Ovary (tissue), 9 donors: Measurements from ENCODE around the gene DDX20. TPM values are rescaled to one million over a fixed set of nuclear protein-coding genes. Genes with fewer than 3 reads are reported as not detected.

ENCODE experiments used
- DNase-seq, 5 donors: peaks; one replicate each; pipeline ENCODE4 v3.0.0-alpha.2; 2019 to 2020
- H3K27ac ChIP-seq, 2 donors: fragments of 200-600 bp; one replicate each; pipeline versions ENCODE4 v1.5.1 to v1.8.0; 2019 to 2022
- H3K27me3 ChIP-seq: fragments of 200-600 bp; one replicate; pipeline ENCODE4 v1.8.0; 2022
- H3K36me3 ChIP-seq: fragments of 200-600 bp; sonication (generic); one replicate; pipeline ENCODE4 v1.5.1; 2019
- H3K4me1 ChIP-seq: one replicate; pipeline ENCODE4 v1.8.1; 2013; ENCODE audit warnings: mild to moderate bottlenecking, moderate library complexity; ENCODE audit not compliant: insufficient read depth
- H3K4me3 ChIP-seq: fragments of 200-600 bp; sonication (generic); one replicate; pipeline ENCODE4 v1.5.1; 2017
- H3K9me3 ChIP-seq, 2 donors: fragments of 200-600 bp in 1 of 2; sonication (generic) in 1 of 2; one replicate each; pipeline versions ENCODE4 v1.5.1 to v1.8.1; 2013 to 2019; ENCODE audit warnings: mild to moderate bottlenecking in 1 of 2, moderate library complexity in 1 of 2
- EP300 ChIP-seq: sonication (generic); formaldehyde crosslinking; IDR thresholded peaks from one replicate; pipeline ENCODE4 v1.6.1; 2017; ENCODE audit warnings: antibody characterized with exemption
- POLR2A ChIP-seq: fragments of 450-650 bp; IDR thresholded peaks from one replicate; pipeline ENCODE4 v1.6.1; 2017; ENCODE audit warnings: antibody characterized with exemption, mild to moderate bottlenecking, moderate library complexity
- WGBS, 3 donors: extraction: QIAGEN DNeasy Blood & Tissue Kit in 1 of 3; methylation state at CpG; one replicate each; pipeline versions ENCODE4 v1.1.5 to v1.1.7; 2013 to 2017; 5-methylcytosine and 5-hydroxymethylcytosine counted together
- intact Hi-C, 4 donors: fragments of 100-400 bp; cut with DNase I; formaldehyde crosslinking; loops; one replicate each; pipeline versions ENCODE4 v1.11.0 to v1.15.1; 2022 to 2023
- polyA plus RNA-seq, 2 donors: library from polyadenylated mRNA; stranded (reverse); fragments of 200-250 nt in 1 of 2; fragments of 350-450 nt in 1 of 2; fragmentation: Illumina TruSeq in 1 of 2; extraction: RNeasy Lipid Tissue Mini Kit (QIAGEN cat#74804) in 1 of 2; gene quantifications; one replicate each; pipeline ENCODE4 v1.2.3, GENCODE V29; 2013 to 2014
- total RNA-seq, 7 donors: library from RNA; depleted of rRNA in 2 of 7; stranded (reverse); fragments of >200 nt in 2 of 7; fragmentation: NEBNext Ultra II Directional in 3 of 7; extraction: Animal tissue kit (Norgen Biotek cat#: 25700) in 3 of 7; gene quantifications; one replicate each; pipeline versions ENCODE4 v1.1.0 to v1.2.4, GENCODE V29; 2016 to 2023
- TF ChIP-seq, protein P1 (sequence below), 3 donors: fragments of 450-650 bp in 2 of 3; fragments of 200-600 bp in 1 of 3; IDR thresholded peaks; one replicate each; pipeline versions ENCODE4 v1.5.1 to v1.8.0; 2016 to 2022; ENCODE audit warnings: antibody characterized with exemption in 3 of 3, mild to moderate bottlenecking in 1 of 3
- donor health status: DM: no; HTN: no; CAD: no; lungs with moderate emphysema.
- donor health status: DM: no; HTN: no; CAD: no.
- donor health status: Bipolar disorder and iron deficiency.
- donor health status: DM: yes; HTN: yes; CAD: no.
- donor health status: DM: no; HTN: no; CAD: no.
- donor health status: DM: yes; HTN: yes; CAD: no.

DDX20 gene
- total and polyA plus RNA-seq, 9 donors, result 7.3 to 26.9 (median 11.8) TPM

DNA sequence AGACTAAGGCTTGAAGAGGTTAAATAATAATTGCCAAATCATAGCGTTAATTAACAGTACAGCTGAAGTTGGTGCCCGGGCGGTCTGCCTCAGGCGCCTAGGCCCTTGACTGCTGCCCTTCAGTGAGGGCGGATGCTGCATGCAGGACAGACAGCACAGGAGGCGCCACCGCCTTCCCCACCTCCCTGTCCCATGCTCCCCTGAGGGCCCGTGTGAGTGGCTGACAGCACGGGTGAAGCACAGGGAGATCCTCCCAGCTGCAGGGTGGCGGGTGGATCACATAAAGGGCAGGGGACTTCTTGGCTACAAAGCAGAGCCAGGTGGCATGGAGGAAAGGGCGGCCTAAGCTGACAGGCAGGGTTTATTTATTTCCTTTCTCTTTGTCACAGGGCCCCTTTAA, 49.1 kb downstream of the DDX20 start:
- 62 to 71% (median 63%) methylated on average over 11 of the region's 11 CpGs for WGBS, 3 donors
- H3K27me3 ChIP-seq, result no peaks in the 10 kb centered on the region
- no peak overlapping the region for H3K27ac ChIP-seq
- no peaks in the 10 kb centered on the region for H3K9me3 ChIP-seq
- no peaks in the 10 kb centered on the region for H3K36me3 ChIP-seq
- no peak for DNase-seq
- H3K4me3 ChIP-seq, result no peak overlapping the region
- H3K4me1 ChIP-seq, result no peaks in the 10 kb centered on the region
- TF ChIP-seq EP300 (no peak), POLR2A (no peak)
- TF ChIP-seq, protein P1, sequence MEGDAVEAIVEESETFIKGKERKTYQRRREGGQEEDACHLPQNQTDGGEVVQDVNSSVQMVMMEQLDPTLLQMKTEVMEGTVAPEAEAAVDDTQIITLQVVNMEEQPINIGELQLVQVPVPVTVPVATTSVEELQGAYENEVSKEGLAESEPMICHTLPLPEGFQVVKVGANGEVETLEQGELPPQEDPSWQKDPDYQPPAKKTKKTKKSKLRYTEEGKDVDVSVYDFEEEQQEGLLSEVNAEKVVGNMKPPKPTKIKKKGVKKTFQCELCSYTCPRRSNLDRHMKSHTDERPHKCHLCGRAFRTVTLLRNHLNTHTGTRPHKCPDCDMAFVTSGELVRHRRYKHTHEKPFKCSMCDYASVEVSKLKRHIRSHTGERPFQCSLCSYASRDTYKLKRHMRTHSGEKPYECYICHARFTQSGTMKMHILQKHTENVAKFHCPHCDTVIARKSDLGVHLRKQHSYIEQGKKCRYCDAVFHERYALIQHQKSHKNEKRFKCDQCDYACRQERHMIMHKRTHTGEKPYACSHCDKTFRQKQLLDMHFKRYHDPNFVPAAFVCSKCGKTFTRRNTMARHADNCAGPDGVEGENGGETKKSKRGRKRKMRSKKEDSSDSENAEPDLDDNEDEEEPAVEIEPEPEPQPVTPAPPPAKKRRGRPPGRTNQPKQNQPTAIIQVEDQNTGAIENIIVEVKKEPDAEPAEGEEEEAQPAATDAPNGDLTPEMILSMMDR (IDR thresholded peaks at IDR 0.05), result no peak
- intact Hi-C loops, result no loop called here

DNA sequence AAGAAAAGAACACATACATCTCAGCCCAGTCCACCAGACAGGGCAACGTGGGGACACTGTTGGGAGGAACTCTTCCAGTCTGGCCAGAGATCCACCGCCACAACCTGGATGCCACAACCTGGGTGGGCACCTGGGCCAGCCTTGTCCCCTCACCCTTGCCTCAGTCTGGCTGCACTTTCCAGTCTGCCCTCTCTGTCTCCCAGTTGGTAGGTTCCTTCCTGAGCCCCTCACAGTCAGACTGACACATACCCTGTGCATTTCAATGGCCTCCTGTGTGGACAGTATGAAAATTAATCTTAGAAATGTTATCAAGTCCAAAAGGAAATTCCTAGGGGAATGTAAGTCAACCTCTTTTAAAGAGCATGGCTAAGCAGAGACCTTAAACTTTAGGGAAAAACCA, 49.5 kb downstream of the DDX20 start:
- Histone ChIP-seq H3K9me3 (no peaks in the 10 kb centered on the region), H3K27me3 (no peaks in the 10 kb centered on the region), H3K27ac (no peak overlapping the region), H3K4me3 (no peak overlapping the region), H3K36me3 (no peaks in the 10 kb centered on the region), H3K4me1 (no peaks in the 10 kb centered on the region)
- DNase-seq, result no peak
- intact Hi-C loops, result no loop called here
- 62 to 75% (median 68%) methylated on average over 2 of the region's 2 CpGs for WGBS, 3 donors
- TF ChIP-seq, protein P1 (IDR thresholded peaks at IDR 0.05), result no peak
- no peak for TF ChIP-seq EP300
- no peak for TF ChIP-seq POLR2A

DNA sequence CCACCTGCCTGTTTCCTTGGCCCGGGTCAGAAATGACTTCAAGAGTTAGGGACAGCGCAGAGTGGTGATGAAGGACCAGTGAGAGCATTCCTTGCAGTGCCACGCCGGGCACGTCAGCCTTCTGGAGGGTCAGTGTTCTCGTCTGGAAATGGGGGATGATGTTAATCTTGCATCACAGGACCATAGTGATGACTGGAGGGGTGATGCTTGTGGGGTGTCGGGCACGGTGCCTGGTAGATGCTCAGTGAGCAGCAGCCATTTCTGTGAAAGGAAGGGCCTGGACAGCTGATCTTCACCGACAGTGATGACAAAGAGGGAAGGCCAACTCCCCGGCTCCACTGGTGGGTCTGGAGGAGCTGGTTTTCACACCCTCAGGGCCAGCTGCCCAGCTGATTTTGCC, 56.2 kb downstream of the DDX20 start:
- H3K9me3 ChIP-seq, result no peaks in the 10 kb centered on the region
- intact Hi-C loops, result no loop called here
- H3K4me3 ChIP-seq, result no peak overlapping the region
- no peak for DNase-seq
- H3K27me3 ChIP-seq, result no peaks in the 10 kb centered on the region
- H3K36me3 ChIP-seq, result no peaks in the 10 kb centered on the region
- WGBS, 3 donors, result 68 to 88% (median 84%) methylated on average over 10 of the region's 10 CpGs
- no peaks in the 10 kb centered on the region for H3K4me1 ChIP-seq
- no peak overlapping the region for H3K27ac ChIP-seq
- TF ChIP-seq, protein P1 (IDR thresholded peaks at IDR 0.05), result no peak
- TF ChIP-seq POLR2A (no peak), EP300 (no peak)

DNA sequence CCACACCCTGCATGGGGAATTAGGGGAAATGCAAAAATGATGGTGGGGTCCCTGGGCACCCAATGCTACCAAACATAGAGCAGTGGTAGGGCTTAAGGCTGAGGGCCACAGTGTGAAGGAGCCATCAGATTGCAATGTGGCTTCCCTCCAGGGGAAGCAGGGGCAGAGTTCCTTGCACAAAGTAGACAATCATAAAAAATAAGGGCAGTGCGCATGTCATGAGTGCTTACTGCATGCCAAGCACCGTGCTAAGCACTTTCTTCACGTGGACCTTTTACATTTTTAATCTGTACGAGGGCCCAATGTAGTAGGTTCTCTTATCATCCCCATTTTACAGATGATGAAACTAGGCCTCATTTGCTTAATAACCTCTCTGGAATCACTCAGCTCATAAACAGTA, 56.6 kb downstream of the DDX20 start:
- no peaks in the 10 kb centered on the region for H3K9me3 ChIP-seq
- no peaks in the 10 kb centered on the region for H3K36me3 ChIP-seq
- H3K4me1 ChIP-seq, result no peaks in the 10 kb centered on the region
- no peaks in the 10 kb centered on the region for H3K27me3 ChIP-seq
- intact Hi-C loops, result no loop called here
- no peak overlapping the region for H3K27ac ChIP-seq
- no peak for DNase-seq
- no peak overlapping the region for H3K4me3 ChIP-seq
- 89 to 94% (median 93%) methylated on average over 4 of the region's 4 CpGs for WGBS, 3 donors
- TF ChIP-seq POLR2A (no peak), EP300 (no peak)
- TF ChIP-seq, protein P1 (IDR thresholded peaks at IDR 0.05), result no peak
